Sigmoid colon (tissue), 7 donors: Measurements from ENCODE around the gene PRR15L. TPM values are rescaled to one million over a fixed set of nuclear protein-coding genes. Genes with fewer than 3 reads are reported as not detected.

Experiments used
- DNase-seq: peaks from one replicate; pipeline ENCODE4 v3.0.0-alpha.2; 2019
- H3K27ac ChIP-seq, 4 donors: fragments of 200-600 bp; sonication (generic); one replicate each; pipeline ENCODE4 v1.5.1; 2016 to 2019; ENCODE audit warnings: mild to moderate bottlenecking in 1 of 4
- H3K27me3 ChIP-seq, 3 donors: fragments of 200-600 bp; sonication (generic); one replicate each; pipeline ENCODE4 v1.5.1; 2019; ENCODE audit warnings: mild to moderate bottlenecking in 1 of 3
- H3K36me3 ChIP-seq, 4 donors: fragments of 200-600 bp; sonication (generic); one replicate each; pipeline ENCODE4 v1.5.1; 2016 to 2019
- H3K4me1 ChIP-seq, 4 donors: fragments of 200-600 bp; sonication (generic); one replicate each; pipeline ENCODE4 v1.5.1; 2017 to 2019
- H3K4me3 ChIP-seq, 4 donors: fragments of 200-600 bp; sonication (generic); one replicate each; pipeline ENCODE4 v1.5.1; 2017 to 2019; ENCODE audit warnings: mild to moderate bottlenecking in 2 of 4, moderate library complexity in 1 of 4
- H3K9me3 ChIP-seq, 4 donors: fragments of 200-600 bp in 3 of 4; sonication (generic) in 3 of 4; one replicate each; pipeline versions ENCODE4 v1.5.1 to v1.6.1; 2013 to 2019
- EP300 ChIP-seq, 4 donors: sonication (generic); formaldehyde crosslinking; IDR thresholded peaks; one replicate each; pipeline ENCODE4 v1.6.1; 2017; ENCODE audit warnings: antibody characterized with exemption in 4 of 4
- POLR2A ChIP-seq, 2 donors: fragments of 450-650 bp; IDR thresholded peaks; one replicate each; pipeline ENCODE4 v1.6.1; 2016; ENCODE audit warnings: antibody characterized with exemption in 2 of 2, mild to moderate bottlenecking in 2 of 2, moderate library complexity in 2 of 2
- POLR2AphosphoS5 ChIP-seq, 4 donors: sonication (generic); formaldehyde crosslinking; IDR thresholded peaks; one replicate each; pipeline ENCODE4 v1.6.1; 2017; ENCODE audit warnings: antibody characterized with exemption in 4 of 4
- WGBS, 2 donors: extraction: QIAGEN DNeasy Blood & Tissue Kit; methylation state at CpG; one replicate each; pipeline ENCODE4 v1.1.7; 2013; 5-methylcytosine and 5-hydroxymethylcytosine counted together
- intact Hi-C: fragments of 100-400 bp; cut with DNase I; formaldehyde crosslinking; loops from one replicate; pipeline ENCODE4 v1.15.1; 2023
- polyA plus RNA-seq, 3 donors: library from polyadenylated mRNA; stranded (reverse); fragments of 200-250 nt; gene quantifications; one replicate each; pipeline ENCODE4 v1.2.3, GENCODE V29; 2013
- total RNA-seq, 4 donors: library from RNA; depleted of rRNA; stranded (reverse); fragments of >200 nt; gene quantifications; one replicate each; pipeline ENCODE4 v1.1.0, GENCODE V29; 2016
- TF ChIP-seq, protein P1 (sequence below), 4 experiments: fragments of 450-650 bp in 3 of 4; fragments of 200-600 bp in 1 of 4; IDR thresholded peaks; one replicate each; pipeline ENCODE4 v1.5.1; 2016 to 2019; ENCODE audit warnings: antibody characterized with exemption in 4 of 4, mild to moderate bottlenecking in 3 of 4, moderate library complexity in 2 of 4
- donor health status: healthy with polysubstance abuse.
- donor health status: Bipolar disorder and iron deficiency.
- donor health status: healthy.

Gene PRR15L
- total and polyA plus RNA-seq, 7 donors = 0.36 to 334 (median 251) TPM; not detected in 3

DNA sequence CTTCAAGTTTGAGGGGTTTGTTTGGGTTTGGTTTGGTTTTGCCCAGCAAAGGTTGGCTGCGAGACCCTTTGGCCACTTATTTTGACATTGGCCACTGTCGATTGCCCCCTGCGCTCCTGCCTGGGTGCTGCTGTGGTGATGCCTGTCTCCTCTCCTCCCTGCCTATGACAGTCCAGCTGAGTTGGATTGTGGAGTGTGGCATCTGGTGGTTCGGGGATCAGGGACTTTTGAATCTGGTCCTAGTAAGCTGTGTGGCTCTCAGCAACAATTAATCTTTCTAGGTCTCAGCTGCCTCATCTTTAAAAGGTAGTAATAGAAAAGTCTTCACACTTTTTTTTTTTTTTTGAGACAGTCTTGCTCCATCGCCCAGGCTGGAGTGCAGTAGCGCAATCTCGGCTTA is 40.4 kb upstream of the PRR15L start:
- no peak for DNase-seq
- H3K9me3 ChIP-seq = no peaks in the 10 kb centered on the region
- TF ChIP-seq, protein P1, sequence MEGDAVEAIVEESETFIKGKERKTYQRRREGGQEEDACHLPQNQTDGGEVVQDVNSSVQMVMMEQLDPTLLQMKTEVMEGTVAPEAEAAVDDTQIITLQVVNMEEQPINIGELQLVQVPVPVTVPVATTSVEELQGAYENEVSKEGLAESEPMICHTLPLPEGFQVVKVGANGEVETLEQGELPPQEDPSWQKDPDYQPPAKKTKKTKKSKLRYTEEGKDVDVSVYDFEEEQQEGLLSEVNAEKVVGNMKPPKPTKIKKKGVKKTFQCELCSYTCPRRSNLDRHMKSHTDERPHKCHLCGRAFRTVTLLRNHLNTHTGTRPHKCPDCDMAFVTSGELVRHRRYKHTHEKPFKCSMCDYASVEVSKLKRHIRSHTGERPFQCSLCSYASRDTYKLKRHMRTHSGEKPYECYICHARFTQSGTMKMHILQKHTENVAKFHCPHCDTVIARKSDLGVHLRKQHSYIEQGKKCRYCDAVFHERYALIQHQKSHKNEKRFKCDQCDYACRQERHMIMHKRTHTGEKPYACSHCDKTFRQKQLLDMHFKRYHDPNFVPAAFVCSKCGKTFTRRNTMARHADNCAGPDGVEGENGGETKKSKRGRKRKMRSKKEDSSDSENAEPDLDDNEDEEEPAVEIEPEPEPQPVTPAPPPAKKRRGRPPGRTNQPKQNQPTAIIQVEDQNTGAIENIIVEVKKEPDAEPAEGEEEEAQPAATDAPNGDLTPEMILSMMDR (IDR thresholded peaks at IDR 0.05) = no peak
- TF ChIP-seq POLR2AphosphoS5 (IDR thresholded peaks at IDR 0.05) (no peak), POLR2A (IDR thresholded peaks at IDR 0.05) (no peak), EP300 (IDR thresholded peaks at IDR 0.05) (no peak)
- no peaks in the 10 kb centered on the region for H3K36me3 ChIP-seq
- intact Hi-C loops = no loop called here
- no peaks in the 10 kb centered on the region for H3K27me3 ChIP-seq
- no peak overlapping the region for H3K27ac ChIP-seq
- peaks cover 0 to 15% (median 11%) of the 10 kb centered on the region in 4 donors for H3K4me1 ChIP-seq
- no peak overlapping the region for H3K4me3 ChIP-seq
- WGBS, 2 donors = 92 to 93% methylated on average over 7 of the region's 7 CpGs

DNA sequence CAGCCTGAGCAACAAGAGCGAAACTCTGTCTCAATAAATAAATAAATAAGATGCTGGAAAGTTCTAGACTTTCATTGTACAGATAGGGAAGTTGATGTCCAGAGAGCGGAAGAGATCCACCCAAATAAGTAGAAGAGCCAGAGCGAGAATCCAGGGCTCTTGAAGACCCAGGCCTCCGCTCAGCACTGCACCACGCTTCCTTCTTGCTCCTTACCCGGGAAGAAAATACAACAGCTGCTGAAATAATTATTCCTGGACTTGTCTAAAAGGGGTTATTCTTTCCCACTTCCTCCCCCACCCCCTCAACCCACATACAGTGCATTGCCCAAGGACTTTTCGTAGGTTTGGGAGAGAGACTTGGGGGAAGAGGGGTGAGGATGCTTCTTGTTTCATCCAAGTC is 39.9 kb upstream of the PRR15L start:
- Histone ChIP-seq H3K27me3 (no peaks in the 10 kb centered on the region), H3K4me3 (no peak overlapping the region), H3K4me1 (peaks cover 0 to 10% (median 7%) of the 10 kb centered on the region in 4 donors), H3K27ac (no peak overlapping the region), H3K9me3 (no peaks in the 10 kb centered on the region), H3K36me3 (no peaks in the 10 kb centered on the region)
- intact Hi-C loops = no loop called here
- TF ChIP-seq EP300 (IDR thresholded peaks at IDR 0.05) (no peak), POLR2AphosphoS5 (IDR thresholded peaks at IDR 0.05) (no peak), POLR2A (IDR thresholded peaks at IDR 0.05) (no peak)
- TF ChIP-seq, protein P1 (IDR thresholded peaks at IDR 0.05) = no peak
- WGBS, 2 donors = 86 to 91% methylated on average over 7 of the region's 7 CpGs
- no peak for DNase-seq

- Histone ChIP-seq H3K27ac (no peak overlapping the region), H3K27me3 (no peaks in the 10 kb centered on the region), H3K4me1 (no peaks in the 10 kb centered on the region), H3K36me3 (no peaks in the 10 kb centered on the region), H3K9me3 (no peaks in the 10 kb centered on the region), H3K4me3 (no peak overlapping the region)
- intact Hi-C loops = no loop called here
- no peak for DNase-seq
- 72 to 83% methylated on average over 9 of the region's 9 CpGs for WGBS, 2 donors
- TF ChIP-seq, protein P1 (IDR thresholded peaks at IDR 0.05) = no peak
- no peak for TF ChIP-seq POLR2AphosphoS5 (IDR thresholded peaks at IDR 0.05)
- no peak for TF ChIP-seq POLR2A (IDR thresholded peaks at IDR 0.05)
- TF ChIP-seq EP300 (IDR thresholded peaks at IDR 0.05) = no peak
Measured at GRCh38 chr17:47996201-47996600, 38.5 kb upstream of the PRR15L start.

DNA sequence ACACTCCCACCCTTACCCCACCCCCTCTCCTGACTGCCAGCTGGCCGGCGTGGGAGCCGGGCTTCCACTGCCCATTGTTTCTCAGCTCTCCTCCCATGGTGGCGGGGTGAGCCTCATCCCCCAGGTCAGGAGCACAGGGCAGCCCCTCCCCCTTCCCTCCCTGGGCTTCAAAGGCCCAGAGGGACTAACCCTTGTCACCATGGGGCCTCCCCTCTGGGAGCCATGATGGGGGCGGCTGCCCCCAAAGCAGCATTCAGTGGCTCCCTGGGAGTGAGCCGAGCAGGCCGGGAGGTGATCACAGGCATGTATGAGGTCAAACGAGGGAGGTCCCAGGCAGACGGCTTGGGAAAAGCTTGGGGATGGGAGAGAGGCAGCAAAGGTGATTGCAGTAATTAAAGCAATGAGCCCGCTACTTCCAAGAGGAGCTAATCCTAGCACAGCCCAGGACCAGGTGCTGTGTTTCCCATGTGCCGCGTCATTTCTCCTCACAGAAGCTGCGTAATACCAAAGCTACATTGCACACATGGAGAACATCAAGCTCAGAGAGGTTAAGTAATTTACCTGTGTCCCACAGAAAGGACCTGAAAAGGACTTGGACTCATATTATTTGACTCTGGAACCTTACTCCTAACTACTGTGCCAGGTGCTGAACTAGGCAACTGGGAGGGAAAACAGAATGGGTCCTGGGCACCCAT is 37.7 kb upstream of the PRR15L start:
- DNase-seq = no peak
- no peak overlapping the region for H3K4me3 ChIP-seq
- no peaks in the 10 kb centered on the region for H3K9me3 ChIP-seq
- no peaks in the 10 kb centered on the region for H3K4me1 ChIP-seq
- H3K27me3 ChIP-seq = no peaks in the 10 kb centered on the region
- TF ChIP-seq POLR2AphosphoS5 (IDR thresholded peaks at IDR 0.05) (no peak), EP300 (IDR thresholded peaks at IDR 0.05) (no peak), POLR2A (IDR thresholded peaks at IDR 0.05) (no peak)
- TF ChIP-seq, protein P1 (IDR thresholded peaks at IDR 0.05) = no peak
- no peak overlapping the region for H3K27ac ChIP-seq
- WGBS, 2 donors = 76 to 92% methylated on average over 13 of the region's 13 CpGs
- no peaks in the 10 kb centered on the region for H3K36me3 ChIP-seq
- intact Hi-C loops = no loop called here

- Histone ChIP-seq H3K4me3 (no peak overlapping the region), H3K36me3 (no peaks in the 10 kb centered on the region), H3K27ac (no peak overlapping the region), H3K4me1 (no peaks in the 10 kb centered on the region), H3K9me3 (no peaks in the 10 kb centered on the region), H3K27me3 (no peaks in the 10 kb centered on the region)
- no peak for TF ChIP-seq EP300 (IDR thresholded peaks at IDR 0.05)
- no peak for TF ChIP-seq POLR2A (IDR thresholded peaks at IDR 0.05)
- no peak for TF ChIP-seq POLR2AphosphoS5 (IDR thresholded peaks at IDR 0.05)
- TF ChIP-seq, protein P1 (IDR thresholded peaks at IDR 0.05) = no peak
- WGBS, 2 donors = 78 to 89% methylated on average over 4 of the region's 4 CpGs
- DNase-seq = no peak
- intact Hi-C loops = no loop called here
Measured at GRCh38 chr17:47994724-47995123, 37.0 kb upstream of the PRR15L start.
